GM12878 (cell line): ENCODE data around the gene STPG1. TPM values are rescaled to one million over a fixed set of nuclear protein-coding genes. Genes with fewer than 3 reads are reported as not detected.

Source experiments
- ATAC-seq: fragments of 200-7000 bp; cut with Tn5 transposase; 3 replicates; pipeline ENCODE4 v1.9.1; 2020; ENCODE audit warnings: mild to moderate bottlenecking, moderate library complexity
- BruUV-seq: library from RNA; stranded (reverse); fragments of 400-500 nt; replicated peaks from 2 replicates; lab custom pipeline; 2021; lab: Mats Ljungman, UMichigan
- CTCF ChIA-PET: fragments of 300-600 bp; sonication (Branson Sonifier 250); formaldehyde crosslinking; extraction: SDS; loops from one replicate; lab custom pipeline; 2021; ENCODE audit warnings: inconsistent platforms; lab: Yijun Ruan, JAX
- POLR2A ChIA-PET: fragments of 350-600 bp; formaldehyde crosslinking; extraction: SDS; loops from one replicate; lab custom pipeline; 2021; ENCODE audit warnings: inconsistent platforms; lab: Charles Lee
- RAD21 ChIA-PET: fragments of 300-600 bp; sonication (Branson Sonifier 250); formaldehyde crosslinking; loops from one replicate; lab custom pipeline; 2023; ENCODE audit warnings: antibody characterized with exemption; ENCODE audit not compliant: unreplicated experiment; lab: Charles Lee
- SMC1A ChIA-PET: fragments of 300-600 bp; sonication (Branson Sonifier 250); formaldehyde crosslinking; loops from one replicate; lab custom pipeline; 2023; ENCODE audit not compliant: unreplicated experiment, uncharacterized antibody; lab: Charles Lee
- DNase-seq: peaks from one replicate; pipeline ENCODE4 v3.0.0-alpha.2; 2011; ENCODE audit warnings: low read depth, low spot score
- FAIRE-seq: peaks from 3 replicates; lab custom pipeline; 2011; peaks lifted over from hg19 to GRCh38; lab: Jason Lieb, UNC
- H2AFZ ChIP-seq: 2 replicates; pipeline ENCODE4 v1.6.0; 2011; ENCODE audit warnings: low read depth, low read length, control low read depth; ENCODE audit not compliant: control insufficient read depth
- H3K27ac ChIP-seq: 2 replicates; pipeline ENCODE4 v1.5.1; 2011; ENCODE audit warnings: control low read depth; ENCODE audit not compliant: control insufficient read depth, insufficient read depth
- H3K27me3 ChIP-seq, 2 experiments: replicated peaks in 1 of 2; 2 replicates each; pipeline versions ENCODE4 v1.6.0 to v1.6.1; 2011; ENCODE audit warnings: low read length in 1 of 2; ENCODE audit not compliant: control insufficient read depth in 2 of 2, insufficient read depth in 2 of 2
- H3K36me3 ChIP-seq, 2 experiments: 2 replicates each; pipeline ENCODE4 v1.5.1; 2011; ENCODE audit warnings: low read length in 1 of 2; ENCODE audit not compliant: control insufficient read depth in 2 of 2, insufficient read depth in 2 of 2
- H3K4me1 ChIP-seq: 2 replicates; pipeline ENCODE4 v1.6.1; 2011; ENCODE audit warnings: mild to moderate bottlenecking, low read length, moderate library complexity, mixed read lengths; ENCODE audit not compliant: control insufficient read depth, insufficient read depth
- H3K4me2 ChIP-seq: 2 replicates; pipeline ENCODE4 v1.6.0; 2011; ENCODE audit warnings: control low read depth; ENCODE audit not compliant: control insufficient read depth, insufficient read depth
- H3K4me3 ChIP-seq: fragments of 200-600 bp; sonication (generic); 2 replicates; pipeline ENCODE4 v1.5.1; 2016
- H3K79me2 ChIP-seq: 2 replicates; pipeline ENCODE4 v1.6.0; 2011; ENCODE audit warnings: low read length; ENCODE audit not compliant: control insufficient read depth, insufficient read depth
- H3K9ac ChIP-seq: 2 replicates; pipeline ENCODE4 v1.8.0; 2011; ENCODE audit warnings: low read length, control low read depth, mixed read lengths; ENCODE audit not compliant: control insufficient read depth, insufficient read depth
- H3K9me3 ChIP-seq: replicated peaks from 3 replicates; pipeline ENCODE4 v1.5.1; 2011; ENCODE audit warnings: mild to moderate bottlenecking, low read length; ENCODE audit not compliant: control insufficient read depth, insufficient read depth
- H4K20me1 ChIP-seq: 2 replicates; pipeline ENCODE4 v1.6.0; 2011; ENCODE audit not compliant: control insufficient read depth, insufficient read depth
- BMI1 ChIP-seq: fragments of 450-650 bp; IDR thresholded peaks from 2 replicates; pipeline ENCODE4 v1.6.1; 2016; ENCODE audit warnings: mild to moderate bottlenecking, moderate library complexity, borderline replicate concordance
- CBX5 ChIP-seq: sonication (generic); IDR thresholded peaks from 2 replicates; pipeline ENCODE4 v1.6.1; 2016; ENCODE audit warnings: low read depth, moderate library complexity, mild to moderate bottlenecking, inconsistent platforms
- CEBPB ChIP-seq, 2 experiments: fragments of 150-350 bp in 1 of 2; IDR thresholded peaks; 2 replicates each; pipeline ENCODE4 v1.6.1; 2012 to 2014; ENCODE audit warnings: low read depth in 2 of 2, low read length in 2 of 2, borderline replicate concordance in 1 of 2, inconsistent platforms in 1 of 2
- IRF5 ChIP-seq: fragments of 450-650 bp; IDR thresholded peaks from 2 replicates; pipeline ENCODE4 v1.6.1; 2017; ENCODE audit warnings: borderline replicate concordance
- RCOR1 ChIP-seq: conservative IDR thresholded peaks from 2 replicates; pipeline ENCODE4 v1.6.1; 2012; ENCODE audit warnings: low read depth, low read length, improper control_type of control experiment
- SIN3A ChIP-seq: IDR thresholded peaks from 2 replicates; pipeline ENCODE4 v1.6.1; 2012; ENCODE audit warnings: low read depth, low read length, improper control_type of control experiment
- SP1 ChIP-seq: IDR thresholded peaks from one replicate; pipeline ENCODE4 v1.6.1; 2011; ENCODE audit warnings: low read depth, low read length
- SRF ChIP-seq, 2 experiments: IDR thresholded peaks; 2 replicates each; pipeline ENCODE4 v1.6.1; 2011; ENCODE audit warnings: low read depth in 2 of 2, low read length in 2 of 2, mild to moderate bottlenecking in 1 of 2, moderate library complexity in 1 of 2
- ZNF207 ChIP-seq: fragments of 450-650 bp; IDR thresholded peaks from 2 replicates; pipeline ENCODE4 v1.6.1; 2014; ENCODE audit warnings: antibody characterized with exemption, mild to moderate bottlenecking, borderline replicate concordance
- WGBS: methylation state at CpG from one replicate; pipeline ENCODE4 v1.1.6; 2016; ENCODE audit warnings: low lambda C conversion rate; ENCODE audit not compliant: insufficient replicate concordance, insufficient coverage; ENCODE audit errors: missing lambda C conversion rate; 5-methylcytosine and 5-hydroxymethylcytosine counted together
- in situ Hi-C: fragments of 300-500 bp; cut with MboI; formaldehyde crosslinking; loops from 9 replicates; pipeline ENCODE4 v1.14.3; 2018; ENCODE audit warnings: mixed read lengths
- intact Hi-C: fragments of 100-400 bp; cut with micrococcal nuclease; formaldehyde crosslinking; loops from one replicate; pipeline ENCODE4 v1.14.2; 2022; ENCODE audit not compliant: unreplicated experiment
- polyA plus RNA-seq, 11 experiments: library from polyadenylated mRNA; depleted of rRNA in 4 of 11; unstranded in 6 of 11; stranded (reverse) in 5 of 11; fragments of >200 nt; fragmentation: Nextera tagmentation in 4 of 11; fragmentation: Illumina TruSeq in 1 of 11; extraction: Ambion mirVana in 4 of 11; extraction: Trizol in 1 of 11; gene quantifications; 1 replicate in 1 of 11; 2 replicates in 10 of 11; pipeline versions ENCODE4 v1.2.1 to v1.2.3, GENCODE V29; 2011 to 2016; ENCODE audit warnings: inconsistent platforms in 2 of 11, missing spikeins in 2 of 11, low read depth in 1 of 11
- total RNA-seq, 4 experiments: library from RNA; depleted of rRNA in 3 of 4; stranded (reverse); fragments of >200 nt in 3 of 4; fragmentation: Illumina TruSeq in 1 of 4; extraction: Trizol in 1 of 4; gene quantifications; 2 replicates each; pipeline versions ENCODE4 v1.2.1 to v1.2.3, GENCODE V29; 2013 to 2021

Gene STPG1
- total and polyA plus RNA-seq, 10 of the 15 experiments (the other 5 are each of a cell fraction or from before 2014, with no cell fraction given): 0.22 to 2.6 (median 0.73) TPM

- Histone ChIP-seq H3K79me2 (no peaks in the 10 kb centered on the region), H3K9me3 (no peaks in the 10 kb centered on the region), H4K20me1 (no peaks in the 10 kb centered on the region), H3K9ac (no peak overlapping the region), H2AFZ (no peak overlapping the region), H3K27ac (no peak overlapping the region), H3K4me3 (no peak overlapping the region), H3K4me2 (no peak overlapping the region), H3K27me3 (peaks cover 11 to 26% of the 10 kb centered on the region in 2 experiments), H3K4me1 (peaks cover 10% of the 10 kb centered on the region), H3K36me3 (no peaks in the 10 kb centered on the region)
- in situ Hi-C loops: no loop called here
- ATAC-seq (no peak), DNase-seq (no peak), FAIRE-seq (no peak)
- TF ChIP-seq ZNF207 (no peak), CBX5 (no peak), BMI1 (no peak), RCOR1 (no peak), CEBPB (IDR thresholded peaks at IDR 0.05; ENCODE audit: borderline replicate concordance in 1 of 2, low read depth in 2 of 2, low read length in 2 of 2) (no peak), IRF5 (no peak), SIN3A (no peak), SP1 (no peak), SRF (IDR thresholded peaks at IDR 0.05; ENCODE audit: low read depth in 2 of 2, low read length in 2 of 2) (no peak)
- SMC1A ChIA-PET: interaction anchor here (1.0 kb wide), 1 partner anchor 66 kb away, joined by 3 read pairs; no protein-coding TSS in a partner anchor
- RAD21 ChIA-PET: no interaction called here
- WGBS: 54% methylated on average over 7 of the region's 7 CpGs
- intact Hi-C loops: no loop called here
- BruUV-seq: no TSS peak
- POLR2A ChIA-PET: no interaction called here
- CTCF ChIA-PET: interaction anchor here (2.7 kb wide), 1 partner anchor 127 kb away, joined by 8 read pairs; no protein-coding TSS in a partner anchor
These were observed 87.8 kb downstream of the STPG1 start for GRCh38 chr1:24325587-24326449.
